Limb (tissue), 2 donors: Measurements from ENCODE around the gene NISCH.
A peak's percentile ranks its signal among the peaks of the same experiment; 100 is the strongest.

Experiments
- DNase-seq, 2 donors: peaks; one replicate each; pipeline ENCODE4 v3.0.0-alpha.2; 2016; ENCODE audit errors: extremely low spot score in 2 of 2

Gene NISCH

DNA sequence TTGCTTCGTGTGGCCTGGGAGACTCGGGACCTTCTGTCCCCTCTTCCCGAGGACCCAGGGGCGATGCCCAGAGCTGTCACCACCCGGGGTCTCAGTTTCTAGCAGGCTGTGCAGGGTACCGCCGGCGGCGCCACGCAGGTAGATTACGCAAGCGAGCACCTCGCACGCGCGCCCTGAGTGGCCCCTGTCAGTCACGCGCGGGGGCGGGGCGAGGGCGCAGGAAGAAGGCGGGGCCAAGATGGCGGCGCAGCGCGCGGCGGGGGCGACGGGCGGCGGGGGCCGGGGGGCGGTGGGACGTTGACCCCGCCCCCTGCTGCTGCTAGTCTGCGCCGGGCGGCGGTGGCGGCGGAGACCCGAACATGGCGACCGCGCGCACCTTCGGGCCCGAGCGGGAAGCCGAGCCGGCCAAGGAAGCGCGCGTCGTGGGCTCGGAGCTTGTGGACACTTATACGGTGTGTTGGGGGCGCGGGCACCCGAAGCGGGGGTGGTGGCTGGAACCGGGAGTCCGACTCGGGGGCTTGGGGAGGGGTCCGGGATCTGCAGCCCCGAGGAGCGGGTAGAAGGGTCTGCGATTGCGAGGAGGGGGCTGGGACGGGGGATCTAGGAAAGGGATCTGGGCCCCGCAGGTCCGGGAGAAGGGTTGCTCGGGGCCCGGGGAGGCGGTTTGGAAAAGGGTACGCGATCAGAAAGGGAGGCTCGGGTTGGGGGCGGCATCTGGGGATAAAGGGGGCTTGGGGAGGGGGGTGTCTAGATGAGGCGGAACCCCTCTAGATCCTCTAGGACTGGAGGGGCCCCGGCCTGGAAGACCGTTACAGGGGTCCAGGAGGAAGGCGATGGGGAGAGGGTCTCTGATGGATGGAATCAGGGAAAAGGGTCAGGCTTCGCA lies at the start of gene NISCH:
TSS of gene NISCH (plus strand) at position 322 of the 886 bp plus-strand sequence. CDS start at position 360, 38 bp downstream.
- DNase-seq: peak; percentile 83 to 95

DNA sequence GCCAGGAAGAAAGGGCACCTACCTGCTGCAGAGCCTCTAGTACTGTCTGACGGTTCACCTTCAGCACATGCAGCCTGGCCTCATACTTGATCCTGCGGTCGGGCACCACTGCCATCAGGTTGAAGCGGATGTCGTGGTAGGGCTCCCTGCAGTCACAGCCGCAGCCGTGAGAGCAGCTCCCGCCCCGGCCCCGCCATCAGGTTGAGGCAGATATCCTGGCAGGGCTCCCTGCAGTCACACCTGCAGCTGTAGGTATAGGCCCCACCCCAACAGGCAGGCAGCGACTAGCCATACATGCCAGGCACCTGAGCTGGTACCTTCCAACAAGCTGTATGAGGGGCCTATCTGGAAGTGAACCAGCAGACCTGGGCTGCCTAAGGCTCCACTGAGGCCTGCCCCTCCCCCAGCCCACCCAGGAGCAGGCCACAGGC lies 49.2 kb upstream of the NISCH start:
- DNase-seq: no peak

DNA sequence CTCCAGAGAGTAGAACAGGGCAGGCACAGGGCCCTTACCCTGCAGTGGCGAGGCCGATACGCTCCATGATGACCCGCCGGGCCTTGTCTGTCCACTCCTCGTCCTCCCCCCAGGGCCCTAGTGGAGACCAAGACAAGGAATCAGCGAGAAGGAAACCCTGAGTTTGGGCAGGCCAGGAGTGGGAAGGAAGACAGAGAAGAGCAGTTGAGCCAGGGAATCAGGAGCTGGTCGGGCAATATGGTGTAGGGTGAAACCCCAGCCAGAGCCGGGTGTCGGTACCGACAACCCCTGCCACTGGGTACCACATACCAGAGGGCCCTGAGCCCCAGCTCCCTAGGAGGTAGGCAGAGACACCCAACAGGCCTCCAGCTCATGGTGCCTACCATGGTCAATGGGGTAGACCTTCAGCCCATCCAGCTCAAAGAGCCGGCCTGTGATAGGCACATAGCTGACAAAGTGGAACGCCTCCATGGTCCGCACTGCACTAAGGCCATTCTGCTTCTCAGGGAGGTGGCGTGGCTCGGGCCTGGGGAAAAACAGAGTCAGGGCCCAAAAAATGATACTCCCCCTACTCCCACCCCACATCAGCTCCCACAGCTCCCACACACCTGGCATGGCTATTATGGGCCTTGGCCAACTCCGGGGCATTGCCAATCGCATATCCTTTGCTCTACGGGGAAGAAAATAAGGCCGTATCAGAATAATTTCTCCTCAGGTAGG lies 48.5 kb upstream of the NISCH start:
- DNase-seq: no peak

DNA sequence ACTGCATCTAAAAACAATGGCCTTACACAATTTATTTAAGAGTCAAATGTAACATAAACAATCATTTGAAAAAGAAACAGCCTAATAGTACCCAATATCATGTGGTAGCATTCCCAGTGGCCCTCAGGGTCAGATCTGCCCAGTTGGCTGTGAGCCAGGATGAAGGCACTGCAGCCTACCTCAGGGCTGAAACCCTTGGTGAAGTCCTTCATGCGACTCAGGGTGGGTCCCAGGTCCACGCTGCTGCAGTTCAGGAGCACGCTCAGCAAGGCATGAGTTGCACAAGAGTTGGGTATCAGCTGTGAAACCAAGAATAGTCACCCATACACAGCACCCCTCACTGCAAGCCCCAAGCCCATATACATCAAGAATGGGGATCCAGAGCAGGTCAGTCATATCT lies 47.6 kb upstream of the NISCH start:
- DNase-seq: no peak

DNA sequence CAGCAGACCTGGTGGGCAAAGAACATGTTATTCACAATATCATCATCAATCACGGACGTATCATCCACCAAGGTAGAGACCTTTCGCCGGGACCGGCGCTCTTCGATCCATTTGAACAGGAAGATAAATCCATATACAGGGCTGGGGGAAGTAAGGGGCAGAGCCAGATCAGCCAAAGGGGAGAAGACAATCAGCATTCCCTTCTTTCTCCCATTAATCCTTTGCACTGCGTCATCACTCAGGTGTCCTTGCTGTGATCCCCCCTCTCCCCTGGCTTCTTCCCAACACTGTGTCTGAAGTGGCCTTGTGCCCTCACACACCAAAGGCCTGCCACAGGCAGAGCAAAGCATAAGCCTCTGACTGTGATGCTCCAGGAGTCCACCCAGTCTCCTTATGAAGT lies 46.9 kb upstream of the NISCH start:
- DNase-seq: no peak

DNA sequence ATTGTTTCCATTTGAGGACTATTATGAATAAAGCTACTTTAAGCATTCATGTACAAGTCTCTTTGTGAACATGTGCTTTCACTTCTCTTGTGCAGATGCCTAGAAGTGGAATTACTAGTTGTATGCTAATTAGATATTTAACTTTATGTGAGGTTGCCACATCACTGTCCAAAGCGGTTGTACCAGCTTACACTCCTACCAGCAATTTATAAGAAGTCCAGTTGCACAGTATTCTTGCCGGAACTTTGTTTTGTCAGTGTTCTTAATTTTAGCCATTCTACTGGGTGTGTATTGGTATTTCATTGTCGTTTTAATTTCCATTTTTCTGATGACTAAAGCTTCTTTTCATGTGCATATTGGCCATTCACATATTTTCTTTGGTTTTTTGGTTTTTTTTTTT lies 39.6 kb upstream of the NISCH start:
- no peak for DNase-seq

DNA sequence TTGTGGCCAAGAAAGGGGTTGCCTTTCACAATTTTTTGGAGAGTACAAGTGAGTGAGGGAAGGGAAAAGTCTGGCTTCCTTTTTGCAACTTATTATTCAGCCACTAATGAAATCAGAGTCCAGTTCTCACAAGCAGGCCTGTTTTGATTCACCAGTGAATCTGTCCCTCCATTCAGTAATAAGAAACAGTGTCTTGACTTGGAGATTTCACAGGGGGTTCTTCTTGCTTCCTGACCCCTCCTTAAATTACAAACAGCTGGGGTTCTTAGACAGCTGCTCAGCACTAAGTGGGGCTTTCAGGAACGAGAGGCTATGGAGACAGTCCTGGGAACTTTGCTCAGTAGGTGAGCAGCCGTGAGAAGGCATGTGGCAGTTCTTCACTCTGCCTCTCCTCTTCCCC lies 35.0 kb upstream of the NISCH start:
- peak in 1 of 2 donors; percentile 12 for DNase-seq

DNA sequence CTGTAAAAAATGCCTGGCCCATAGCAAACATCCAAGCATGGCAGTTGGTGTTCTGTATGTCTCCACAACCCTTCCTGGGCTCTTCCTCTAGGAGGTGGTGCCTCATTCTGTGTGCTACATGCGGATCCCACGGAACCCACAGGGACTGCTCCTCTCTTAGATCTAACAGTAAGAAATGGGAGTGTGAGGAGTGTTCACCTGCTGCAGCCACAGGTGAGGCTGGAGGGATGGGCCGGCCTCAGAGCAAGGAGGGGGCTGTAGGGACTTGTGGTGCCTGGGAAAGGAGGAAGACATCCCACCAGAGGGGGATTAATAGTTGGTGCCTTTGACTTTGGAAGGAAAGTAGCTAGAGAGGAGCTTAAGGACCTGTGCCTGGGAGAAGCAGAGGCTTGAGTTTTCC lies 32.7 kb upstream of the NISCH start:
- DNase-seq: no peak

DNA sequence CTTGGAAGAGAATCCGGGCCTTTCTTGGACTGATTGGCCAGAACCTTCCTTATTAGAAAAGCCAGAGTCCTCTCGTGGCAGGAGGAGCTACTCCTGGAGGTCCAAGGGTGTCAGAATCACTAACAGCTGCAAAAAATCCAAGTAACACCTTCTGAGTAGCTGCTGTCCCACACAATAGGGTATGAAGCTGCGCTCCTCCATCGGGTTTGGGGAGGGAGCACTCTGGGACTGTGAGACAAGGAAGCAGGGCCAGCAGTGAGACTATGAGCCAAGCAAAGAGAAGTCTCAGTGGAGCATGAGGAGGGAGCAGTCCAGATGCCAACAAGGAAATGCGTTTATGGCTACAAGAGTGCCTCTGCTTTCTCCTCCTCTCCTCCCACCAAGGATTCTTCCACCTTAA lies 32.2 kb upstream of the NISCH start:
- DNase-seq: no peak

DNA sequence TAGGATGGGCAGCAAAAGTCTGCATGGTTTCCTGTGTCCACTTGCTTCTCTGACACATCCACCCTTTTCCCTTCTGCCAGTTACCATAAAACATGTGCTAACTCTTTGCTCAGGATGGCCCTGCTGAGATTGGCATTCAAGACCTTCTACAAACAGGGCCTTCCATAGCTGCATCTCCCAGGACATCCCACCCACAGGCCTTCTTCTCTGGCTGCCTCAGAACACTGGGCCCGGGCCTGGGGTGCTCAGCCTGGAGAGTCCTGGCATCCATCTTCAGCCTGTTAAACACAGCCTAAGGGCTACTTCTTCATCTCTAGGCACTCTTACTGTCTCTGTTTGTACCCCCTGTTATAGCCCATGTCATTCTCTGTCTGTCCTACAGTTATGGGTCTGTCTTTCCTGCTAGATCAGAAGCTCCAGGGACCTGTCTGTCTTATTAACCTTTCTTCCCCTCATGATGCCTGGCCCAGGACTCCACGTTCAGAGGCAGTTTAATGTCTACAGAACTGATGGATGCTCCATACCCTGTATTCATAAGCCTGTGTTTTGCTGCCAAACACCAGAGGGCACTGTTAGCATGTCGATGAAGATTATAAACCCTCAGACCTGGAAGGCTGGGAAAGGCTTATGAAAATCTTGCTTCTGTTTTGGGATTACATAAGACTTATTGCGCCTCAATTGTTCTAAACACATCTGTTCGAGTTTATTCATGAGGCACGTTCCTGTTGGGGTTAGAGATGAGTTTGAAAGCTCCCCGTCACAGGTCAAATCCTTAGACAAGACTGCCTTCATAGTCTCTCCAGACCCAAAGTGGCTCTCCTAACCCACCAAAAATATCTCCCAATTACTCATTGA lies 27.0 kb upstream of the NISCH start:
- peak; percentile 60 to 83 for DNase-seq

DNA sequence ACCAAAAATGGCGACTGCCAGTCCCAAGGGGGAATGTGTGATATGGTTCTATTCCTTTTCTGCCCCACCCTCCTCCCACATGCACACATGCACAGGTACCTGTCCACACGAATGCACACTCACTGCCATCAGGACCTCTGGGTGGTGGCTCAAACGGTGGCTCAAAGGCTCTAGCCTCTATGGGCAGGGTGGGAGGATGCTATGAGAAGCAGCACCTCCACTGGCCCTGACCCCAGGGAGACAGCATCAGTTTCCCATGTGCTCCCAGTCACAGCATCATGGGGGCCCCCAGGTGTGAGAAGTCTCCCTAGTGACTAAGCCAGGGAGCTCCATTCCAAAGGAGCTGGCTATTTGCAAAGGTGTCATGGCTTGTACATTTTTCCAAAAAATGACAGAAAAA lies 26.4 kb upstream of the NISCH start:
- no peak for DNase-seq

DNA sequence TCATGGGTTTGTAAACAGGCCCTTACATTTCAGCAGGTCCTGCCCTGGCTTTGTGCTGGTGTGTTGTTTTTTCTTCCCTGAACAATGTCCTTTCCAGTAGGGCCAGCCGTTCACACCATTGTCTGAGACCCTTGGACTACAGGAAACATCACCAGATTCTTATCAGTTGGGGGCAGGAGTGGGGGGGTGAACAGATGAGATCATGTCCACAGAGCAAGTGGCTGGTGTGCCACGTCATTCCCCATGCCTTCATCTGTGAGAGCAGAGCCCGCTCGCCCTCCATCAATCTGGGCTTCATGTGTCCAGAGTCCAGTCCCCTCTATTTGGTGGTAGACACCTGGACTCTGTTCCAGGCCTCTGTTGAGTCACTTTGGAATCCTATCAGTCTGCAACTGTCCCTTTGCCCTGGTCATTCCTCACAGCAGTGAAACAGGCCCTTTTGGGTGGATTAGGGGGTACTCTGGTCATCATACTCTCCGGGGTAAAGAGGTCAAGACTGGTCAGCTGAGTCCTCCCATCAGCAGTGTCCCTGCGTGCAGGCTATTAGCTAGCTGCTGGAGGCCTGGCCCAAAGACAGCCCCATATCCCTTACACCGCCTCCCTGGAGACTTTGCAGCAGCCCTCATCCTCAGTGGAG lies 25.5 kb upstream of the NISCH start:
- DNase-seq: peak in 1 of 2 donors; percentile 11

DNA sequence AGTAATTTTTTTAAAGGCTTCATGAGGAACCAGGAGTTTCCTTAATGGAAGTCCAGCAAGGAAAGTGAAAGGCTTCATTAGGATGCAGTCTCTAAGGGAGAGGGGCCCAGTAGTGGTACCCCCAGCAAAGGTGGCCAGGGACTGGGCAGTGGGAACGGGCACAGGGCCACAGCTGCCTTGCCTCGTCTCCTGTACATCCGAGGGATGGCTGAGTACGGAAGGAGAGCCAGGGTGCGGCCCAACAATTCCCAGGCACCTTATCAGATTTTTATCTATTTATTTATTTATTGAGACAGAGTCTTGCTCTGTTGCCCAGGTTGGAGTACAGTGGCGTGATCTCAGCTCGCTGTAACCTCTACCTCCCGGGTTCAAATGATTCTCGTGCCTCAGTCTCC lies 25.0 kb upstream of the NISCH start:
- DNase-seq: no peak

DNA sequence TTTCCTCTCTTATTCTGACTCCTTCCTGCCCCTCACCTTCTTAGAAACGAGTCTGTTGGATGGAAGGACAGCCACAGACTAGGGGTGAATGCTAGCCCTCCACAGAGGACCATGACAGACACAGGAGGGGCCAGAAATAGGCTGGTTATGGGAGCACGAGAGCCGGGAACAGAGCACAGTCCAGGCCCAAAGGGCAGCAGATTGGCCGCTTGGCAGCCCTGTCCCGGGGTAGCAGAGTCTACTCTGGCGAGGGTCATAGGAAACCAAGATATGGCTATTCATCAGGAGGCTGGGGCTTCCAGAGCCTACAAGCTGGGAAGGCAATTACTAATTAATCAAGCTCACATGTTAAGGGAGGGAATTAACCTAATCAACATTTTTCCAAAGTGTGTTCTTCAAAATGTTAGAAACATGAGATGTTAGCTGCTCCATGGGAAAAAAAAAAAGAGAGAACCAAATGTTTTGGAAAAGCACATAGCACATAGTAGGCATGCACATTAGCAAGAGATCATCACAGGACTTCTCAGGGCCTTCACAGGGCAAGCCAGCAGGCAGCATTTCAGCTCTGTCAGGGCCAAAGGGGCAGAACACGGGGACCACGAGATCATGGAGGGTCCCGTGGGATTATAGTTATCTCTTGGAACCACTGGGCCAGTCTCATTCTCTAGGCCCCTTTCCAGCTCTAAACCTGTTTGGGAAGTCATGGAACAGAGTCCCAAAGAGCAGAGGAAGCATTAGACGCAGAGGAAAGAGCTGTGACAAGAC lies 23.8 kb upstream of the NISCH start:
- DNase-seq: peak in 1 of 2 donors; percentile 17

DNA sequence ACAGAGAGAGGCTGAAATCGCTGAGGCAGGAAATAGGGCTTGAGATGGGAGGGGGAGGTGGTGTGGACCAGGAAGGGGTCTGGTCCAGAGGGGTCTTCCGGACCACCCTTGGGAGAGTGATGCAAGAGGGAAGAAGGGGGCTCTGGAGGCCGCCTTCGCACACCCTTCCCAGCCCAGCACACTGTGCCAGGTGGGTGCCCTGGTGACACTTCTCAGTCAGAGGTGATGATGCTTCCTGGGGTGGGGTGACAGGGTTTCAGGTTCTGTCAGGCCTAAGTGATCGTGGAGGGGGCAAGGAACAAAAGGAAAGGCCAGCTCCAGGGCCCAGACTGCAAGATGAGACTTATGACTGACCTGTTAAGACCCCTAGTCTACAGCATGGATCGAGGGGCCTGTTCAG lies 23.2 kb upstream of the NISCH start:
- peak in 1 of 2 donors; percentile 18 for DNase-seq

DNA sequence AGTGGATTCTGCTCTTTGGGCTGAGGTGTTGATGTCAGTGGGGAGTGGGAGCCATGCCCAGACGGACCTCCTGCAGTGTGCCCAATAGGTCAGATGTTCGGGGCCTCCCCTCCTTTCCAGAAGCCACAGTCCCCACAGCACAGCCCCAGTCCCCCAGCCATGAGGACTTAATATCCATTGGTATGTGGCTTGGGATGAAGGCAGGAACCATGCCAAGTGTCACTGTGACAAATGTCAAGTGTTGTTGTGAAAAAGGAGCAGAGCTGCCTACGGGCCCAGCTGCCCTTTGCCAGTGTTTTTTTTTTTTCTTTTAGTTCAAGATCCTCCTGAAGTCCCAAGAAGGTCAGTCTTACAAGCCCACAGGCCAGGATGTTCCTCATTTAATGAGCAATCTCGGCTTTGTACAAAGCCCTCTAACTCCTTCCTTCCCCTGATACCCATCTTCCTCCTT lies 22.7 kb upstream of the NISCH start:
- DNase-seq: peak in 1 of 2 donors; percentile 26

DNA sequence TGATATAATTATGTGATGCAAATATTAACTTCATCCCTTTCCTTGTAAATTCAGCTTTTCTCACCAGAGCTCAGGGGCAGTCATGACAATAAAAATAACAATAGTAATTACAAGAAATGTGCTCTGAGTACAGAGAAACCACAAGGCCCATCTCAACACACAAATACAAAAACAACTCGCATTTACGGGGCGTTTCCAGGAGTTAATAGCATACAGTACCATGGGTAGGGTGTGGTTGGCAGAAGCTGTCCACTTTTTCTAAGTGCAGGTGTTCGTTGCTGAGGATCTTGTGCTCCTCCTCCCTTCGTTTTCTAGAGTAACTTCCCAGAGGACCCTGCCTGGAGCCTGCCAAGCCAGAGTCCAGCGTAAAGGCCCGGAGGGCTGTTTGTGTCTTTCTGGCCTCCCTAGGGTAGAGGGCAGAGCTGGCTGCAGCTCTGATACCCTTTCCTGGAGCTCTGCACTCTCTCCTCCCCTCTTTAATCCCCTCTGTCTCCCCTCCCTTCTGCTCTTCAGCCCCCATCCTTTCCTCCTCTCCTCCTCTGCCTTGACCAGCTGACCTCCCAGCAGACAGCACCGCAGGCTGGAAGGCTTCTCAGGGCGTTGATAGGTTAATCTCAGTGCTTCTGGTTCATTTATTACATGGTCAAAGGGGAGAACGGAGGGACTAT lies 21.9 kb upstream of the NISCH start:
- DNase-seq: peak in 1 of 2 donors; percentile 17

DNA sequence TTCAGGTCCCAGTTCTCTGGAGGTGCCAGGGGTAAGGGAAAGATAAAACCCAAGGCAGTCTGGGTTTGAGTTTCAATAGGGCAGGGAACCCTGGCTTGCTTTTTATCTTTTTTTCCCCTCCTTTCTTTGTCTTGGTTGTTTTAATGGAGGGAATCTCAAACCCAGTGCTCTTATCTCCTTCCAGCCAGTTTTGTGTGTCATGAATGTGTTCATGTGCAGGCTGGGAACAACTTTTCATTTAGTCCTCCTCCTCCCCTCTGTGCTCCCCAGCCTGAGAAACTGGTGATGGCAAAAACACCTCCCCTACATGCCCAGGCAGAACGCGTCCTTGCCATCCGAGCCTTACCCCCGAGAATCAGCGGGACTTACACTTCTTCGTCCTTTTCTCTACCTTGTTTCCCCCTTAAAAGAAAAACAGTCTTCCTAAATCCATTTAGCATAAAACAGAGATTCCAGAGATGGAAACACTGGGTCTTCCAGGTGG lies 21.4 kb upstream of the NISCH start:
- DNase-seq: no peak

DNA sequence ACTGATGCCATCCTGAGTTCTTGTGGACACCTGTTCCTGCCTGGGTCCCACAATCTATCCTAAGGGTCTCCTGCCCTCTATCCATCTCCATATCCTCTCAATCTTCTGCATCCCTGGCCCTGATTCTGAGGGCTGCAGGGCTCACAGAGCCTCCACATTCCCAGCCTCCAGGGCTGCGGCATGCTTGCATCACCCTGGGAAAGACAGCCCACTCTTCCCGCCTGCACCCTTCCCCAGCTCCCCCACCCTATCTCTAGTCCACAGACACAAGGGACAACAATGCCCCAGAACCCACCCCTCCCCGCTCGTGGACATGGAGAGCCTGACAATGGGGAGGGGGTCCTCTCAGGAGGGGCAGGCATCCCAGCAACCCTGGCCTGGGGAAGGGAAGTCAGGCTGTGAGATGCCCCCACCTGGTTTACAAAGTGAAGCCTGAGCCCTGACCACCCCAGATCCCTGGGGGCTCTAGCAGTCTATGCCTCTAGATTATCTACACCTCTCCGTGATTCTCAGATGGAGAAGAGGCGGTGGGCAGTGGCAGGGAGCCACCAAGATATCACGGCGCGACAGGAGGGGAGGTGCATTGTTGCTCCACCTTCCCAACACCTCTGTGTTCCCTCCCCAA lies 20.8 kb upstream of the NISCH start:
- peak in 1 of 2 donors; percentile 15 for DNase-seq
